ENCODE measurements around the gene ARID1B.

- TF ChIP-seq MXI1 (IDR thresholded peaks at IDR 0.05; ENCODE audit: low read depth, low read length) (no peak), EZH2 (IDR thresholded peaks at IDR 0.05; ENCODE audit: borderline replicate concordance, control insufficient read depth, low read depth, low read length) (no peak), SP1 (IDR thresholded peaks at IDR 0.05; ENCODE audit: low read depth, low read length) (no peak), MYB (IDR thresholded peaks at IDR 0.05; ENCODE audit: borderline replicate concordance, low read depth, low read length) (no peak)
- TF ChIP-seq, protein P1, sequence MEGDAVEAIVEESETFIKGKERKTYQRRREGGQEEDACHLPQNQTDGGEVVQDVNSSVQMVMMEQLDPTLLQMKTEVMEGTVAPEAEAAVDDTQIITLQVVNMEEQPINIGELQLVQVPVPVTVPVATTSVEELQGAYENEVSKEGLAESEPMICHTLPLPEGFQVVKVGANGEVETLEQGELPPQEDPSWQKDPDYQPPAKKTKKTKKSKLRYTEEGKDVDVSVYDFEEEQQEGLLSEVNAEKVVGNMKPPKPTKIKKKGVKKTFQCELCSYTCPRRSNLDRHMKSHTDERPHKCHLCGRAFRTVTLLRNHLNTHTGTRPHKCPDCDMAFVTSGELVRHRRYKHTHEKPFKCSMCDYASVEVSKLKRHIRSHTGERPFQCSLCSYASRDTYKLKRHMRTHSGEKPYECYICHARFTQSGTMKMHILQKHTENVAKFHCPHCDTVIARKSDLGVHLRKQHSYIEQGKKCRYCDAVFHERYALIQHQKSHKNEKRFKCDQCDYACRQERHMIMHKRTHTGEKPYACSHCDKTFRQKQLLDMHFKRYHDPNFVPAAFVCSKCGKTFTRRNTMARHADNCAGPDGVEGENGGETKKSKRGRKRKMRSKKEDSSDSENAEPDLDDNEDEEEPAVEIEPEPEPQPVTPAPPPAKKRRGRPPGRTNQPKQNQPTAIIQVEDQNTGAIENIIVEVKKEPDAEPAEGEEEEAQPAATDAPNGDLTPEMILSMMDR (IDR thresholded peaks at IDR 0.05 in 2 of 3, conservative IDR thresholded peaks at IDR 0.05 in 1 of 3; ENCODE audit: control insufficient read depth in 2 of 3, extremely low read depth in 1 of 3, insufficient read depth in 1 of 3, low read depth in 3 of 3, low read length in 3 of 3) = no peak
These were observed 299.3 kb downstream of the ARID1B start for GRCh38 chr6:157076451-157076822.

Measured in GM12878 (cell line).